Nephron progenitor cell (in vitro differentiated cells): ENCODE measurements around the gene SGO1.

Experiments used
- DNase-seq: peaks from one replicate; pipeline ENCODE4 v3.0.0; 2021
- H3K27ac Mint-ChIP-seq: 2 replicates; pipeline ENCODE4 v1.8.0; 2021; ENCODE audit warnings: mild to moderate bottlenecking, moderate library complexity, mixed read lengths
- H3K27me3 Mint-ChIP-seq: 2 replicates; pipeline ENCODE4 v1.8.0; 2021; ENCODE audit warnings: mild to moderate bottlenecking, low read depth, mixed read lengths; ENCODE audit not compliant: poor library complexity
- H3K36me3 Mint-ChIP-seq: 2 replicates; pipeline ENCODE4 v1.8.0; 2021; ENCODE audit warnings: low read depth, mixed read lengths
- H3K4me1 Mint-ChIP-seq: 2 replicates; pipeline ENCODE4 v1.8.0; 2021; ENCODE audit warnings: mixed read lengths
- H3K4me3 Mint-ChIP-seq: 2 replicates; pipeline ENCODE4 v1.8.0; 2021; ENCODE audit warnings: mild to moderate bottlenecking, moderate library complexity, mixed read lengths
- H3K9me3 Mint-ChIP-seq: 2 replicates; pipeline ENCODE4 v1.8.0; 2021; ENCODE audit warnings: mild to moderate bottlenecking, moderate library complexity, mixed read lengths
- CTCF ChIP-seq: fragments of 200-600 bp; sonication (generic); IDR thresholded peaks from 2 replicates; pipeline ENCODE4 v1.5.0; 2021; ENCODE audit warnings: antibody characterized with exemption

The SGO1 gene

GRCh38 chr3:20185679-20186599, at the start of gene SGO1:
Gene SGO1, minus strand, starts transcription at chr3:20186206. Its CDS starts 2,179 bp downstream, at chr3:20184027.
- Mint-ChIP-seq H3K27ac (no peak within 1 kb of the TSS), H3K36me3 (peaks cover 6% of the 10 kb centered on the region), H3K4me3 (no peak within 1 kb of the TSS)

GRCh38 chr3:20235796-20236195, 49.8 kb upstream of the SGO1 start:
- Mint-ChIP-seq H3K4me1 (peaks cover 14% of the 10 kb centered on the region), H3K27me3 (no peaks in the 10 kb centered on the region)

More at GRCh38 chr3:20185679-20186599, at the start of gene SGO1:
- H3K9me3 Mint-ChIP-seq, result no peaks in the 10 kb centered on the region
- no peaks in the 10 kb centered on the region for H3K27me3 Mint-ChIP-seq
- peak; percentile 99 for DNase-seq
- TF ChIP-seq CTCF, result no peak
- H3K4me1 Mint-ChIP-seq, result no peaks in the 10 kb centered on the region

GRCh38 chr3:20232906-20233780, 47.1 kb upstream of the SGO1 start:
- Mint-ChIP-seq H3K9me3 (no peaks in the 10 kb centered on the region), H3K4me3 (no peak overlapping the region), H3K27ac (peak overlapping the region; percentile 79), H3K27me3 (no peaks in the 10 kb centered on the region), H3K4me1 (peaks cover 10% of the 10 kb centered on the region), H3K36me3 (no peaks in the 10 kb centered on the region)
- no peak for DNase-seq
- no peak for TF ChIP-seq CTCF

More at GRCh38 chr3:20235796-20236195, 49.8 kb upstream of the SGO1 start:
- no peak for DNase-seq
- Mint-ChIP-seq H3K4me3 (no peak overlapping the region), H3K9me3 (no peaks in the 10 kb centered on the region), H3K27ac (no peak overlapping the region), H3K36me3 (no peaks in the 10 kb centered on the region)
- TF ChIP-seq CTCF, result no peak

- Mint-ChIP-seq H3K36me3 (no peaks in the 10 kb centered on the region), H3K4me1 (peaks cover 10% of the 10 kb centered on the region), H3K27ac (no peak overlapping the region), H3K27me3 (no peaks in the 10 kb centered on the region), H3K9me3 (no peaks in the 10 kb centered on the region), H3K4me3 (no peak overlapping the region)
- DNase-seq, result no peak
- TF ChIP-seq CTCF, result no peak
Measured at GRCh38 chr3:20230954-20231353, 44.9 kb upstream of the SGO1 start.

- no peak overlapping the region for H3K4me3 Mint-ChIP-seq
Measured at GRCh38 chr3:20225769-20226168, 39.8 kb upstream of the SGO1 start.

More at GRCh38 chr3:20225769-20226168, 39.8 kb upstream of the SGO1 start:
- TF ChIP-seq CTCF, result peak; percentile 21
- Mint-ChIP-seq H3K4me1 (no peaks in the 10 kb centered on the region), H3K27me3 (peaks cover 2% of the 10 kb centered on the region), H3K27ac (no peak overlapping the region), H3K9me3 (no peaks in the 10 kb centered on the region), H3K36me3 (no peaks in the 10 kb centered on the region)
- DNase-seq, result no peak
